ENCODE results near the gene PLEKHA4. TPM values are rescaled to one million over a fixed set of nuclear protein-coding genes. Genes with fewer than 3 reads are reported as not detected.
"Not testable (repeated sequence)": the region's sequence is repeated elsewhere in the genome, so short reads cannot be mapped to it uniquely, and the experiment has no call there.

The PLEKHA4 gene, protein sequence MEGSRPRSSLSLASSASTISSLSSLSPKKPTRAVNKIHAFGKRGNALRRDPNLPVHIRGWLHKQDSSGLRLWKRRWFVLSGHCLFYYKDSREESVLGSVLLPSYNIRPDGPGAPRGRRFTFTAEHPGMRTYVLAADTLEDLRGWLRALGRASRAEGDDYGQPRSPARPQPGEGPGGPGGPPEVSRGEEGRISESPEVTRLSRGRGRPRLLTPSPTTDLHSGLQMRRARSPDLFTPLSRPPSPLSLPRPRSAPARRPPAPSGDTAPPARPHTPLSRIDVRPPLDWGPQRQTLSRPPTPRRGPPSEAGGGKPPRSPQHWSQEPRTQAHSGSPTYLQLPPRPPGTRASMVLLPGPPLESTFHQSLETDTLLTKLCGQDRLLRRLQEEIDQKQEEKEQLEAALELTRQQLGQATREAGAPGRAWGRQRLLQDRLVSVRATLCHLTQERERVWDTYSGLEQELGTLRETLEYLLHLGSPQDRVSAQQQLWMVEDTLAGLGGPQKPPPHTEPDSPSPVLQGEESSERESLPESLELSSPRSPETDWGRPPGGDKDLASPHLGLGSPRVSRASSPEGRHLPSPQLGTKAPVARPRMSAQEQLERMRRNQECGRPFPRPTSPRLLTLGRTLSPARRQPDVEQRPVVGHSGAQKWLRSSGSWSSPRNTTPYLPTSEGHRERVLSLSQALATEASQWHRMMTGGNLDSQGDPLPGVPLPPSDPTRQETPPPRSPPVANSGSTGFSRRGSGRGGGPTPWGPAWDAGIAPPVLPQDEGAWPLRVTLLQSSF
- total RNA-seq: 8.1 TPM

DNA sequence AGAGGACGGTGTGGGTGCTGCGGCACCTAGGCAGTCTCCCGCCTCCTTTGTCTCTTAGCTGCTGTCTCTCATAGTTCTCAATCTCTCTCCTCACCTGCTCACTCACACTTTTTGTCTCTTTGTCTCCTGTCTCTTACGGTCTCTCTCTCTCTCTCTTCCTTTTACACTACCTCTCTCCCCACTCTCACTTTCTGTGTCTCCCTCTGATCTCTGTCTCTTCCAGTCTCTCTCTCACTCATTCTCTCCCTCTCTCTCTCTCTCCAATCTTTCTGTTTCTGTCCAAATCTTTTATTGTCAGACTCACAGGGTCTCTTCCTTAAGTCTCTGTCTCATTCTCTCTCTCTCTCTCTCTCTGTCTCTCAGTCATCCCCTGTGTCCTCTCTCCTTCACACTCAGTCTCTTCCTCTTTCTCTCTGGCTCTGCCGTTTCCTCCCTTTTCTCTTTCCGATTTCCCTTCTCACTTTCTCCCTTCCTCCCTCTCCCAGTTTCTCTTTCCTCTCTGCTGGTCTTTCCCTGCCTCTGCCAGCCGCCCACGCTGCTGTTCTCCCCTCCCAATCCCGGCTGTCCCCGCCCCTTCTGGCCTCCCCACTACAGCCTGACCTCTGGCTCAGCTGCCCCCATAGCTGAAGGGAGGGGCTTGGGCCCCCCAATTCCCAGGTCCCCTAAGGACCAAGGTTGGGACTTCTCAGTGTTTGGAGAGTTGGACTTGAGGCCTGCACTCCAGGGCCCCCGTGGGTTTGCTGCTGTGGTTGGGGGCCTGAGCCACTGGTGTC lies at the start of gene PLEKHA4:
PLEKHA4 (minus strand) TSS at position 504 of the 773 bp plus-strand sequence. CDS start 997 bp downstream, outside the sequence.
- ATAC-seq: no peak

- ATAC-seq: no peak
These were observed 49.7 kb upstream of the PLEKHA4 start for GRCh38 chr19:48918071-48918470.

DNA sequence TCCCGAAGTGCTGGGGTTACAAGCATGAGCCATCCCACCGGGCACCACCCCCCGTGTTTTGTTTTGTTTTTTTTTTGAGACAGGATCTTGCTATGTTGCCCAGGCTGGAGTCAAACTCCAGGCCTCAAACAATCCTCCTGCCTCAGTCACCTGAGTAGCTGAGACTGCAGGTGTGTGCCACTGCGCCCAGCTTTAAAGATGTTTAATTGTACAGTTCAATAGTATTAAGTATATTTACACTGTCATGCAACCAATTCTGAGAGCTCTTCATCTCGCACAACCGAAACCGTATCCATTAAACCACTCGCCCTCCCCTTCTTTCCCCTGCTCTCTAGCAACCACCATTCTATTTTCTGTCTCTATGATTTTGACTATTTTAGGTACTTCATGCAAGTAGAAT lies 47.3 kb upstream of the PLEKHA4 start:
- no peak for ATAC-seq

DNA sequence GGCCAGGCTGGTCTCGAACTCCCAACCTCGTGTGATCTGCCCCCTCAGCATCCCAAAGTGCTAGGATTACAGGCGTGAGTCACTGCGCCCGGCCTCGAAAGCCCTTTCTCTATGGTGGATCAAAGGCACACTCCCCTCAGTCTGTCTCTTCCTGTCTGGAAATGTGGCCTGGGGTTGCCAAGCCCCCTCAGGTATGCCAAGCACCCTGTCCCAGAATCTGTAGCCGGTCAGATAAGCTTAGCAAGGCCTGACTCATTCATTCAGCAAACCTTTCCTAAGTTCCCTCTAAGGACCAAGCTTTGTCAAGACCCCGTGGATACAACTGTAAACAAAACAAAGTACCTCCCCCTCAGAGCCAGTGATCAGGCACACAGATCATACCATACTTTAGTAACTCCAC lies 45.8 kb upstream of the PLEKHA4 start:
- no peak for ATAC-seq

DNA sequence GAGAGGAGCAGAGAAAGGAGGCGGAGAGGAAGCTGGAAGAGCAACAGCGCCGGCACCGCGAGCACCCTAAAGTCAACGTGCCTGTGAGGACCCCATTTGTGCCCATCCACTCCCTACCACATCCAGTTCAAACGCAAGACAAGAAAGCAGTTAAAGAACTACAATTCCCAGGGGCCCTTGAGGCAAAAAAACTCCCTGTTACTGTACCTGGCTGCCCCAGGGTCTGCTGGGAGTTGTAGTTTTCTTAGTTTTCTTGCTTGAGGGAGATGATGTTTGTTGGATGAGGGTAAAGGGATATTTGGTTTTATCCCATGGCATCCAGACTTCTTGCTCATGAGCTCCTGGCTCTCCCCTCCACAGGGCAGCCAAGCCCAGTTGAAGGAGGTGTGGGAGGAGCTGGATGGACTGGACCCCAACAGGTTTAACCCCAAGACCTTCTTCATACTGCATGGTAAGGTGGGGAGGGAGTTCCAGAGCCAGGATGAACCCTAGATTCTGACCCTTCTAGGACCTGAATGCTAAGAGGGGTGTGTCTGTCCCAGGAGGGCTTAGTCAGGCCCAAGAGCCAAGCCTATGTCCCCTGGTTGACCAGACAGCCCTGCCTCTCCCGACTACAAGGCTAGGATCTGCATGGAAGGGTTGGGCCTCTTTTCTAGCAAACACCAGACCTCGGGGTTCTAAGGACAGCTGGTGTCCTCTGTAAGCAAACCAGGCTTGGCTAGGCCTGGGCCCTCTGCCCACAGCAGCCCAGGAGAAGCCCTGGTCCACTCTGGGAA lies 44.9 kb upstream of the PLEKHA4 start:
- peak; percentile 35 for ATAC-seq

DNA sequence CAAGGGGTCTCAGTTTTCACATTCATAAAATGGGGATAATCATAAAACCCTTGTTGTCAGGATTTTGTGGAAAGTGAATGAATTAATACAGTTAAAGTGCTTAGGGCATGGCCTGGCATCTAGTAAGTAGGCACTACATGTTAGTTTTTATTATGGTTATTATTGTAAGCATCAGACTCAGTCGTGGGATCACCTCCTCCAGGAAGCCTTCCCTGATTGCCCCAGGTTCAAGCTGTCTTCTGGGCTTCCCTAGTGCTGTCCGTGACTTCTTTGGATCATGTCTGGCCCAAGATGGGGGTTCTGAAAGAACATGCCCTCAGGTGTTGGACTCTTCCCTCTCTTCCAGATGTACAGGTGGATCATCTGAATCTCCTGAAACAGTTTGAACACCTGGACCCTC lies 42.4 kb upstream of the PLEKHA4 start:
- ATAC-seq: no peak

GRCh38 chr19:48909424-48910077 lies 41.1 kb upstream of the PLEKHA4 start:
- ATAC-seq: not testable (repeated sequence)

GRCh38 chr19:48907671-48908070 lies 39.3 kb upstream of the PLEKHA4 start:
- no peak for ATAC-seq

DNA sequence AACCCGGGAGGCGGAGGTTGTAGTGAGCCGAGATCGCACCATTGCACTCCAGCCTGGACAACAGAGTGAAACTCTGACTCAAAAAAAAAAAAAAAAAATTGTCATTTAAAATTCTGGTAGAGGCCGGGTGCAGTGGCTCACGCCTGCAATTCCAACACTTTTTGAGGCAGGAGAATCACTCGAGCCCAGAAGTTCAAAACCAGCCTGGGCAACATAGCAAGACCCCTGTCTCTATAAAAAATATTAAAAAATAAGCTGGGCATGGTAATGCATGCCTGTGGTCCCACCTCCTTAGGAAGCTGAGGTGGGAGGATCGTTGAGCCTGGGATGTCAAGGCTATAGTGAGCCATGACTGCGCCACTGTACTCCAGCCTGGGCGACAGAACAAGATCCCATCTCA lies 37.9 kb upstream of the PLEKHA4 start:
- ATAC-seq: no peak

- no peak for ATAC-seq
These were observed 37.2 kb upstream of the PLEKHA4 start for GRCh38 chr19:48905664-48906063.

DNA sequence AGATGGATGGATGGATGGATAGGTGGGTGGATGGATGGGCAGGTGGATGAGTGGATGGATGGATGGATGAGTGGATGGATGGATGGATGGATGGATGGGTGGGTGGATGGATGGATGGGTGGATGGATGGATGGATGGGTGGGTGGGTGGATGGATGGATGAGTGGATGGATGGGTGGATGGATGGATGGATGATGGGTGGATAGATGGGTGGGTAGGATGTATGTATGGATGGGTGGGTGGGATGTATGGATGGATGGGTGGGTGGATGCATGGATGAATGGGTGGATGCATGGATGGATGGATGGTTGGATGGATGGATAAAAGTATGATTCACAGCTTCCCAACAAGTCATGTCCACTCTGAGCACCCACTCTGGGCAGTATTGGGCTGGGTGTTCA lies 35.4 kb upstream of the PLEKHA4 start:
- not testable (repeated sequence) for ATAC-seq

DNA sequence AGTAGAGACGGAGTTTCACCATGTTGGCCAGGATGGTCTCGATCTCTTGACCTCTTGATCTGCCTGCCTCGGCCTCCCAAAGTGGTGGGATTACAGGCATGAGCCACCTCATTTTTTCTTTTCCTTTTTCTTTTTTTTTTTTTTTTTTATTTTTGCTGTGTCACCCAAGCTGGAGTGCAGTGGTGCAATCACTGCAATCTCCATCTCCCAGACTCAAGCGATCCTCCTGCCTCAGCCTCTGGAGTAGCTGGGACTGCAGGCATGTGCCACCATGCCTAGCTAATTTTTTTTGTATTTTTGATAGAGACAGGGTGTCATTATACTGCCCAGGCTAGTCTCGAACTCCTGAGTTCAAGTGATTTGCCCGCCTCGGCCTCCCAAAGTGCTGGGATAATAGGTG lies 33.9 kb upstream of the PLEKHA4 start:
- ATAC-seq: not testable (repeated sequence)

GRCh38 chr19:48900477-48901406 lies 32.3 kb upstream of the PLEKHA4 start:
- peak; percentile 1 for ATAC-seq

DNA sequence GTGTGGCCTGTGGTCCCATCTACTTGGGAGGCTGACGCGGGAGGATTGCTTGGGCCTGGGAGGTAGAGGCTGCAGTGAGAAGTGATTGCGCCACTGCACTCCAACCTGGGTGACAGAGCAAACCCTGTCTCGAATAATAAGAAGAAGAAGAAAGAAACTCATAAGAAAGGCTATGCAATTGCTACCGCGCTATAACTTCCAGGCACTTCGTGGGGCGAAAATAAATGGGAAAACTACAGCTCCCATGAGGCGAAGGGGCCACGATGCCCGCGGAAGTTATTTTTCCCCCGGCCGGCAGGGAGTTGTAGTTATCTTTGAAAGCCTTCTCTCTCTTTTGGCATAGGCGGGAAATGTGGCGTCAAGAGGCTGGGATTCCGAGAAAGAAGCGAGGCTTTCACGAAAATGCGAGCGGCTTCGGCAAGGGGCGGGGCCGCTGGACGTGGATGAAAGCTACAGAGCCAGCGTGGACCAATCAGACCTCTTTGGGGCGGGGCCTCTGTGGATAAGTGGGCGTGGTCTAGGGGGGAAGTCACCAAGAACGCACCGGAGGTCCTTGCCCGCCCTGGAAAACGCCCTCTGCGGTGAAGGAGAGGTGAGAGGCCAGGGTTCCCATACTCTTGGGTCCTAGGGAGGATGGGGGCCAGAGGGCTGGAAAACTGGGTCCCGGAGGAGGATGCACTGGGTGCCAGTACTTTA lies 31.5 kb upstream of the PLEKHA4 start, which contains the start of gene NUCB1:
NUCB1 (plus strand) TSS at position 532 of the 696 bp plus-strand sequence. CDS start 485 bp downstream, outside the sequence.
- peak; percentile 98 for ATAC-seq

DNA sequence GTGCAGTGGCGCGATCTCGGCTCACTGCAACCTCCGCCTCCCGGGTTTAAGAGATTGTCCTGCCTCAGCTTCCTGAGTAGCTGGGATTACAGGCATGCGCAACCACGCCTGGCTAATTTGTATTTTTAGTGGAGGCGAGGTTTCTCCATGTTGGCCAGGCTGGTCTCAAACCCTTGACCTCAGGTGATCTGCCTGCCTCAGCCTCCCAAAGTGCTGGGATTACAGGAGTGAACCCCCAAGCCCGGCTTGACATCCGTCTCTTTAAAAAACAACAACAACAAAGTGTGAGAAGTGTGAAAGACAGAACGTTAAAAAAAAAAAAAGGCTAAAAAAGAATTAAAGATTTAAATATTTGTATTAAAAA lies 31.0 kb upstream of the PLEKHA4 start:
- ATAC-seq: not testable (repeated sequence)

DNA sequence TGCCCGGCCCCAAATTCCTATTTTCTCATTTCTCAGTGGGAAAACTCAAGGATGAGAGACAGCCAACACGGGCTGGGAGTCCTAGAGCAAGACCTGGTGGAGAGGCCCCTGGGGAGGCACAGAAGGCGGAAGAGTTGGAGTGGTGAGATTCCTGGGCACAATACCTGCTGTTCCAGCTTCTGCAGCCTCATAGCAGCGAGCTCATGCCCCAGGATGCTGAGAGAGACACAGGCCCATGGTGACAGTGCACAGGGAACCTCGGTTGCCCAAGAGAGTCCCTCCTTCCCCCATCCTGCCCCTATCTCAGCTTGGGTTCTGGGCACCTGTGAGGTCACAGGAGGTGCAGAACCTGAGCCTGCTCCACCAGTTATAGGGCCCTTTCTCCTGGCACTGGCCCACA lies 28.8 kb upstream of the PLEKHA4 start:
- no peak for ATAC-seq

DNA sequence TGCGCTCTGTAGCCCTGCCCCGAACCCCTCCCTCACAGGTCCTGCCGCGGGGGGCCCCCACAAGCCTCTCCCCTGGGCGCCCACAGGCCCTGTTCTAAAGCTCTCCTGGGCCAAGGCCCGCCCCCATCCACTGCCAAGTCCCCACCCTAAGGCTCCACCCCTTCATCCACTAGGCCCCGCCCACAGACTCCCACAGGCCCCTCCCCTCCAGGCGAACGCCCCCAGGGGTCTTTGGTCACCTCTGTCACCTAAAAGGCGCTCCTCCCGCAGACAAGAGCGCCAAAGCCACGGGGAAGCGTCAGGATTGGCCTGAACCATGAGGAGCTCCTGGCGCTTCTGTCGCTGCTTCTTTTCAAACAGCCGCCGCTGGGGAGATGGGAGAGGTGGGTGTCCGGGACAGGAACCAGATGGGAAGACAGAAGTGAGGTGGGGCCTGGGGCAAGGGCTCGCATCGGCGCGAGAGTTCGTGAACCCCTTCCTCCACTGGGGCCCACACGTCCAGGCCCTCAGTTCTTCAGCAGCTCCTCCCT lies 27.8 kb upstream of the PLEKHA4 start:
- ATAC-seq: peak; percentile 13

DNA sequence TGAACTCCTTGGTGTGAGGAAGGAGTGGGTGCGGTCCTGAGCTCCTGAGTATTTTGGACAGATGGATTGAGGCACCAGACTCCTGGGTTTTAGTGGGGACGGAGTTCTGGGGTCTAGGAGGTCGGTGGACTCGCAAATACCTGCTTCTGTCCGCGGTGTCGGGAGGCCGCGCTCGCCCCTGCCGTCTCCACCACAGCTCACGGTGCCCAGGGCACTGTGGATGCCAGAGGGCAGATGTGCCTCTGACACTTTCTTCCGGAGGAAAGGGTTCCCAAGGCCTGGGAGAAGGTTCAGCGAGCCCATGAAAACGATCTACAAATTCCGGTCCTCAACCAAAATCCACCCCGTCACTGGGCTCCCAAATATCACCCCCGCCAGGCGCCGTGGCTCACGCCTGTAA lies 26.8 kb upstream of the PLEKHA4 start:
- ATAC-seq: no peak

DNA sequence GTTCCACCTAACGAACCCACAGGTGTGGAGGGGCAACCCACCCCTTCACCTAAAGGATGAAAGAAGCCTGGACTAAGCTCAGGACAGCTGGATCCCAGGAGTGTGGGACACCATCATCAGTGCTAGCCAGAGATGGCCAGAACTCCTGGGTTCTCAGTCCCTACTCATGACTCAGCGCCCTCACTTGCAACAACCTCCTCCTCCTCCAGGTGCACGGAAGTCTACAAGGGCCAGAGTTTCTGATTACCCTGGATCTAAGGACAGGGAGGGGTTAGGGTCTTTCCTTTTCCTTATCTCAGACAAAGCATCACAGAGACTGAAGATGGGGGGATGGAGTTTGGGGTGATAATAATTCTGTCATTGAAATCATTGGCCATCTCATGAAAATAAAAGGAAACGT lies 22.1 kb upstream of the PLEKHA4 start:
- peak; percentile 55 for ATAC-seq
